Measurements from ENCODE around the gene MUC4. TPM values are rescaled to one million over a fixed set of nuclear protein-coding genes. Genes with fewer than 3 reads are reported as not detected.

Gene MUC4
- total RNA-seq, 6 donors from 2014 or later = 4.6 to 75.4 (median 11.3) TPM

DNA sequence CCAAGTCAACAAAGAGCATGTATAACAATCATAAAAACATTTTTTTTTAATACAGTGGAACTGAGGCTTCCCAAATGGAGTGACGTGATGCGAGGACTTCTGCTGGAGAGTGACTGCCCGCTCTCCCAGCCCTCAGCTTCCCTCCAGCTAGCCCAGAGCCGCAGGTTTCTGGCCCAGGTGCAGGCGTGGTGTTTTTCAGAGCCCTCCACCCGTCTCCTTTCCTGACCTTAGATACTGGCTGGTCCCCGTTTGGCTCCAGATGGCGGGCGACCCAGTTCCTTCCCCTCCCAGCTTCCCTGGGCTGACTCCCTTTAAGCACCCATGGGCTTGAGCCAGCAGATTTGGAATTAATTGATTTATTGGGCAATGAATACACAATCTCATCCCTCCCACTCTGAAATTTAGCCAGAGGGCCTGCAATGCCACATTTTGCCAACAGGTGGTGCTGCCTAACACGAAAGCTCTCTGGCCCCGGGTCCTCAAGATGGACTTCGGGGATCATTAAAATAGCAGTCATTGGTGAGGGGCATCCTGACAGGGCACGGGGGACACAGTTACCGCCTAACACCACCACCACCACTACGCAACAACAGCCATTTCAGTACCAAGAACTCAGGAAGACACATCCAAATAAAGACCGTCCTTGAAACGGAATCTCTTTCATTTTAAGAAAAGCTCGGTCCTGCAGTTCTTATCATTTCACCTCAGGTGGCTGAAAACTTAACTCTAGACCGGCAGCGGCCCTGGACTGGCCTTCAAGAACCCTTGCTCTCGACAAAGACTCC lies 47.5 kb upstream of the MUC4 start:
- H3K27me3 ChIP-seq = no peaks in the 10 kb centered on the region
- peak in 1 of 2 donors; percentile 67 for DNase-seq
- H3K36me3 ChIP-seq = peaks cover 0 to 7% (median 2%) of the 10 kb centered on the region in 4 donors
- peak; percentile 13 to 76 for ATAC-seq (ENCODE audit: low FRiP score in 2 of 2)
- H3K9me3 ChIP-seq = no peaks in the 10 kb centered on the region
- no peak overlapping the region for H3K27ac ChIP-seq
- peak overlapping the region in 2 of 4 donors; percentile 13 to 23 for H3K4me3 ChIP-seq
- 16 to 17% methylated on average over 16 to 20 of the region's 21 CpGs for WGBS, 2 donors
- H3K4me1 ChIP-seq = peaks cover 0 to 15% (median 11%) of the 10 kb centered on the region in 4 donors
- TF ChIP-seq EP300 (IDR thresholded peaks at IDR 0.05) (no peak), POLR2AphosphoS5 (IDR thresholded peaks at IDR 0.05) (no peak), POLR2A (IDR thresholded peaks at IDR 0.05) (no peak)
- TF ChIP-seq, protein P1, sequence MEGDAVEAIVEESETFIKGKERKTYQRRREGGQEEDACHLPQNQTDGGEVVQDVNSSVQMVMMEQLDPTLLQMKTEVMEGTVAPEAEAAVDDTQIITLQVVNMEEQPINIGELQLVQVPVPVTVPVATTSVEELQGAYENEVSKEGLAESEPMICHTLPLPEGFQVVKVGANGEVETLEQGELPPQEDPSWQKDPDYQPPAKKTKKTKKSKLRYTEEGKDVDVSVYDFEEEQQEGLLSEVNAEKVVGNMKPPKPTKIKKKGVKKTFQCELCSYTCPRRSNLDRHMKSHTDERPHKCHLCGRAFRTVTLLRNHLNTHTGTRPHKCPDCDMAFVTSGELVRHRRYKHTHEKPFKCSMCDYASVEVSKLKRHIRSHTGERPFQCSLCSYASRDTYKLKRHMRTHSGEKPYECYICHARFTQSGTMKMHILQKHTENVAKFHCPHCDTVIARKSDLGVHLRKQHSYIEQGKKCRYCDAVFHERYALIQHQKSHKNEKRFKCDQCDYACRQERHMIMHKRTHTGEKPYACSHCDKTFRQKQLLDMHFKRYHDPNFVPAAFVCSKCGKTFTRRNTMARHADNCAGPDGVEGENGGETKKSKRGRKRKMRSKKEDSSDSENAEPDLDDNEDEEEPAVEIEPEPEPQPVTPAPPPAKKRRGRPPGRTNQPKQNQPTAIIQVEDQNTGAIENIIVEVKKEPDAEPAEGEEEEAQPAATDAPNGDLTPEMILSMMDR (IDR thresholded peaks at IDR 0.05) = peak; percentile 86 to 98 (median 94)

DNA sequence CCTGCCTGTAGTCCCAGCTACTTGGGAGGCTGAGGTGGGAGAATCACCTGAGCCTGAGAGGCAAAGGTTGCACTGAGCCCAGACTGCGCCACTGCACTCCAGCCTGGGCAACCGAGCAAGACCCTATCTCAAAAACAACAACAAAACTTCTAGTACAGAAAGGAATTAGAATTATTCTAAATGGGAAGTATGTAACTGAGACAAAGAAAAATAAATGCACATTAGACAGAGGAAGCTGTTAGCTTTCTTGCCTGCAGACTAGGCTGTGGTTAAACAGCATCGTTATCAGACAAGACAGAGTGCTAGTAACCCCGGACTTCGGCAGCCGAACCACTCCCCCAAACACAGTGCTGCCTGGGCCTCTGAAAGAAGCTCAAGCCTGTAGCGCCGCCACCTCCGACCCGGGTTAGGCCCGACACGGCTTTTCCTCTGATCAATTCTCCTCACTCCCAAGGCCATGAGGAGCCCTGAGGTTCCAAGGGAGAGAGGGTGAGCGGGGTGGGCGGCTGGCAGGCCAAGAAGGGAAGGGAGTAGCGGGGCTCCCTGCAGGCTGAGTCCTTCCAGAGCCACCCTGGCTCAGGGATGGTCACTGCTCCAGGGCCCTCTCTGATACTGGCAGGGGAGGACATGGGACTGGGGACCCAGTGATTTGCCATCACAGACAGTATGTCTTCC lies 44.8 kb upstream of the MUC4 start:
- Histone ChIP-seq H3K9me3 (no peaks in the 10 kb centered on the region), H3K4me1 (peaks cover 0 to 10% (median 7%) of the 10 kb centered on the region in 4 donors), H3K27ac (no peak overlapping the region), H3K27me3 (no peaks in the 10 kb centered on the region), H3K36me3 (no peaks in the 10 kb centered on the region), H3K4me3 (no peak overlapping the region)
- ATAC-seq (ENCODE audit: low FRiP score in 2 of 2) (peak in 1 of 2 donors; percentile 30), DNase-seq (peak in 1 of 2 donors; percentile 48)
- TF ChIP-seq POLR2AphosphoS5 (IDR thresholded peaks at IDR 0.05) (no peak), POLR2A (IDR thresholded peaks at IDR 0.05) (no peak), EP300 (IDR thresholded peaks at IDR 0.05) (no peak)
- TF ChIP-seq, protein P1 (IDR thresholded peaks at IDR 0.05) = no peak
- WGBS, 2 donors = 49 to 76% methylated on average over 14 to 15 of the region's 15 CpGs

DNA sequence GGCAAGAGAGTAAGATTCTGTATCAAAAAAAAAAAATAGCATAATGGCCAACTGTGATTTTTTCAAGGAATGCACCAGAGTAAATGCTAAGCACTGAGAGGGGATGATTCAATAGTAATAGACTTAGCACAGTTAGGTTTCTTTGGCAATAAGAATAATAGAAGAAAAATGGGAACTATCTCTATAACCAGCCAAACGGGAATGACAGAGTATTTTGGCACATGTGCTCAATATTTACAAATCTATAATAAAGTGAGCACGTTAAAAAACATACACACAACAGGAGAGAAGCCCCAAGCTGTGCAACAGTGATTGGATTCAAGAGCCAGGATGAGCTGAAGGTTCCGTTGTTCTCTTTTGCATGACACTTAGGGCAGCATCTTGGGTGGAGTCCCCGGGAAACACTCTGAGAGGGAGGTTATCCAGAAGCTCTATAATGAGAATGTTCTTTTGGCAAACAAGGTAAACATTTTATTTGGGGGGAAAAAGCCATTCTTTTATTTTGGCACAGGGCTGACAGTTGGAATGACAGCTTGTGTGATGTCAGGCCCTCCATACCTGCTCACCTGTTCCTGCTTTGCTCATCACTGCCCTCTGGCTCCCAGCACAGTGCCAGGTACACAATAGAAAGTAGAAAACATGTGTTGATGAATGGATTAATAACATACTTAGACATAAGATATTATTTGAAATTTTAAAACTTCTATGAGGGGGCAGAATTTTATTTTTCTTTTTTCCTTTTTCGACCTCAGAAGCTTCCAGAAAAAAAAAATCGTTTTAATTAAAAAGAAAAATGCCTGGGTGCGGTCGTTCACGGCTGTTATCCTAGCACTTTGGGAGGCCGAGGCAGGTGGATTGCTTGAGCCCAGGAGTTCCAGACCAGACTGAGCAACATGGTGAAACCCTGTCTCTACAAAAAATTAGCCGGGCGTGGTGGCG lies 44.0 kb upstream of the MUC4 start:
- DNase-seq (no peak), ATAC-seq (ENCODE audit: low FRiP score in 2 of 2) (no peak)
- Histone ChIP-seq H3K9me3 (no peaks in the 10 kb centered on the region), H3K4me1 (peaks cover 0 to 12% (median 8%) of the 10 kb centered on the region in 4 donors), H3K36me3 (no peaks in the 10 kb centered on the region), H3K4me3 (no peak overlapping the region), H3K27me3 (no peaks in the 10 kb centered on the region), H3K27ac (no peak overlapping the region)
- no peak for TF ChIP-seq EP300 (IDR thresholded peaks at IDR 0.05)
- no peak for TF ChIP-seq POLR2AphosphoS5 (IDR thresholded peaks at IDR 0.05)
- TF ChIP-seq, protein P1 (IDR thresholded peaks at IDR 0.05) = no peak
- no peak for TF ChIP-seq POLR2A (IDR thresholded peaks at IDR 0.05)
- 74 to 78% methylated on average over 13 of the region's 13 CpGs for WGBS, 2 donors

DNA sequence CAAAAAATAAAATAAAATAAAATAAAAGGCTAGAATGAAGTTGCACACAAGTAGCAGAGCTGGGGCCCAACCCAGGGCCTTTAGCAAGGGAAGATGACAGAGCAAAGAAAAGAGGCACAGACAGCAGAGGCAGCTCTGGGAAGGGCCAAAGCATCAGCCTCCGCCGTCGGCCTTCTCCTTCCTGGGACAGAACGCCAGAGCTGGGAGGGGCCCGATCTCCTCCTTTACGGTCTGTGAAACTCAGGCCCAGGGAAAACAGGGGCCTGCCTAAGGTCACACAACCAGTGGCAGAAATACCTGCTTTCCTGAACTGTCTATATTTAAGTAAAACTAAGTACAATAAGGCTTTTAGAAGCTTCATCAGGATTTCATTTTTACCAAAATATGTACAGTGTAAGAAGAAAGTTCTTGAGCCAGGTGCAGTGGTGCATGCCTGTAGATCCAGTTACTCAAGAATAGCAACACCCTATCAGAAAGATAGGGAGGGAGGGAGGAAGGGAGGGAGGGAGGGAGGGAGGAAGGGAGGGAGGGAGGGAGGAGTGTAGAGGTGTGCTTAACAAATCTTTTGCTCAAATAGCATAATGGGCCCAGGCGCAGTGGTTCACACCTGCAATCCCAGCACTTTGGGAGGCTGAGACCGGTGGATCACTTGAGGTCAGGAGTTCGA lies 43.0 kb upstream of the MUC4 start:
- Histone ChIP-seq H3K4me3 (no peak overlapping the region), H3K36me3 (no peaks in the 10 kb centered on the region), H3K4me1 (peaks cover 0 to 12% (median 8%) of the 10 kb centered on the region in 4 donors), H3K27ac (peak overlapping the region in 1 of 4 donors; percentile 26), H3K9me3 (no peaks in the 10 kb centered on the region), H3K27me3 (no peaks in the 10 kb centered on the region)
- DNase-seq (peak in 1 of 2 donors; percentile 40), ATAC-seq (ENCODE audit: low FRiP score in 2 of 2) (no peak)
- WGBS, 2 donors = 60 to 75% methylated on average over 6 to 9 of the region's 9 CpGs
- no peak for TF ChIP-seq POLR2A (IDR thresholded peaks at IDR 0.05)
- TF ChIP-seq, protein P1 (IDR thresholded peaks at IDR 0.05) = no peak
- TF ChIP-seq EP300 (IDR thresholded peaks at IDR 0.05) = no peak
- TF ChIP-seq POLR2AphosphoS5 (IDR thresholded peaks at IDR 0.05) = no peak

Measured in upper lobe of left lung (tissue), 6 donors.